ENCODE results near the gene C2orf15. TPM values are rescaled to one million over a fixed set of nuclear protein-coding genes. Genes with fewer than 3 reads are reported as not detected.

The C2orf15 gene
- total RNA-seq, 1 experiment from 2014 or later, result 0.93 TPM

DNA sequence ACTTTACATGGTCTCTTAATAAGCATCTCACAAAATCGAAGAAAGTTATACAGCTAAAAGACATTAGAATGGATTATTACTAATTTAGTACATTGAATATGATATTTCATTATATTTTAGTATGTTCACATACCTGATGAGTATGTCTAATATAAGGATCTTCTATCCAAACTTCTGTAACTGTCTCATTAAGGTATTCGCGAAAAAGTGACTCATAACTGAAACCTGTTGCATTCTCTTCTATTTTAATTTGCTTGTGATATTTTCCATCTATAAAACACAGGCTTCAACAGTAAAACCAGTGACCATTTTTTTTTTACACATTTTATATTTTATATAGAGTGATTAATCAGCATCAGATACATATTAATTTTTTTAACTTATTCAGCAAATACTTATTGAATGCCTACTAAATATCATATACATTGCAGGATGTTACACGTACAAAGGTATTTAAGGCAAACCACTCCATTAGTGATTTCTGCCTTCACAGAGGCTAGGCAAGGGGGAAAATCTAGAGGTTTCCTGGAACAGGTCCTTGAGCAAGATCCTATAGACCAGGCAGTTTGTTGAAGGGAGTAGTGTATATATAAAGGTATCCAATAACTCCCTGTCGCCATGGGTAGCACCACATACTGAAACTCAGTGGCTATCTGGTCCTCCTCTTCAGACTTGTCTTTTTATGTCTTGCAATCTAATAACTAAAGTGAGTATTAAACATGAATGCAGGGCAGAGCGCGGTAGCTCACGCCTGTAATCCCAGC lies 30.1 kb downstream of the C2orf15 start:
- intact Hi-C loops (cut with micrococcal nuclease), result no loop called here
- H3K4me3 Mint-ChIP-seq (ENCODE audit: unreplicated experiment), result no peak overlapping the region
- no peak for DNase-seq (ENCODE audit: unreplicated experiment)
- H3K27ac Mint-ChIP-seq (ENCODE audit: low read depth, unreplicated experiment), result no peak overlapping the region
- H3K27me3 Mint-ChIP-seq (ENCODE audit: insufficient read depth, unreplicated experiment), result no peaks in the 10 kb centered on the region
- no TSS peak for BruUV-seq (replicated peaks)
- H3K9me3 Mint-ChIP-seq (ENCODE audit: unreplicated experiment), result no peaks in the 10 kb centered on the region
- CTCF ChIA-PET, result interaction anchor here (0.8 to 1.3 kb wide), 2 partner anchors 9 to 85 kb away, joined by 3 to 4 read pairs; no protein-coding TSS in a partner anchor
- POLR2A ChIA-PET, result interaction anchor here (0.6 to 1.5 kb wide), 5 partner anchors 9 to 69 kb away, joined by 3 read pairs; no protein-coding TSS in a partner anchor
- TF ChIP-seq CTCF (IDR thresholded peaks at IDR 0.05; ENCODE audit: unreplicated experiment), result no peak
- H3K4me1 Mint-ChIP-seq (ENCODE audit: insufficient read depth, unreplicated experiment), result no peaks in the 10 kb centered on the region
- peaks cover 75% of the 10 kb centered on the region for H3K36me3 Mint-ChIP-seq (ENCODE audit: insufficient read depth, unreplicated experiment)

- TF ChIP-seq CTCF (IDR thresholded peaks at IDR 0.05; ENCODE audit: unreplicated experiment), result no peak
- Mint-ChIP-seq H3K4me1 (ENCODE audit: insufficient read depth, unreplicated experiment) (peaks cover 30% of the 10 kb centered on the region), H3K9me3 (ENCODE audit: unreplicated experiment) (no peaks in the 10 kb centered on the region), H3K27ac (ENCODE audit: low read depth, unreplicated experiment) (peak within 1 kb of the TSS; percentile 86), H3K4me3 (ENCODE audit: unreplicated experiment) (peak within 1 kb of the TSS; percentile 87), H3K27me3 (ENCODE audit: insufficient read depth, unreplicated experiment) (no peaks in the 10 kb centered on the region), H3K36me3 (ENCODE audit: insufficient read depth, unreplicated experiment) (peaks cover 17% of the 10 kb centered on the region)
- CTCF ChIA-PET, result interaction anchor here (0.6 to 1.6 kb wide), 8 partner anchors 9 to 503 kb away, joined by 3 to 11 read pairs (median 6); partner anchors contain the start of genes EIF5B and TXNDC9
- intact Hi-C loops (cut with micrococcal nuclease), result loop anchor here (1.0 to 2.0 kb wide), 3 partner anchors 26 to 309 kb away; partner anchors contain the start of genes LIPT1, REV1, TSGA10 and TXNDC9
- TSS peak; percentile 76 for BruUV-seq (replicated peaks)
- POLR2A ChIA-PET, result interaction anchor here (0.5 to 4.1 kb wide), 33 partner anchors 9 to 701 kb away, joined by 3 to 154 read pairs (median 3); partner anchors contain the start of genes C2orf15, EIF5B, LIPT1 and REV1
- DNase-seq (ENCODE audit: unreplicated experiment), result peak; percentile 96
Observed at GRCh38 chr2:99180755-99181623, 39.5 kb downstream of the C2orf15 start, which contains the start of the genes MITD1 and MRPL30. MITD1 (minus strand) TSS chr2:99181058; CDS start chr2:99180981, 77 bp downstream. MRPL30 (plus strand) TSS chr2:99181184; CDS start chr2:99186204, 5,020 bp downstream.

DNA sequence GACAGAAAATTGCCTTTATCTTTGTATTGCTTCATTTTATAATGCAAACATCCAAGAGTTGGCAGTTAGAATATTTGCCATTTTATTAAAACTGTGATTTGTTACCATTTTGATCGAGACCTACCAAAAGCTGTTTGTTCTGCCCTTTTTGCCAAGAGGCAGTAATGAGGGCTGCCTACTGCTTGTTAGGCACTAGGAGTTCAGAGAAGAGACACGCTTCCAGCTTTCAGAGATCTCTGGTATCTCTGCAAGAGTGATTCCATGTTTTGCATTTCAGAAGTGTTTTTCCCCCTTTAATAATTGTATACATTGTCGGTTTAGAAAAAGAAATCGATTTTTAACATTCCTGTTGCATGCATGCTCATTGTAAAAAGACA lies 40.1 kb downstream of the C2orf15 start:
- Mint-ChIP-seq H3K27ac (ENCODE audit: low read depth, unreplicated experiment) (peak overlapping the region; percentile 86), H3K9me3 (ENCODE audit: unreplicated experiment) (no peaks in the 10 kb centered on the region), H3K4me1 (ENCODE audit: insufficient read depth, unreplicated experiment) (peaks cover 30% of the 10 kb centered on the region), H3K4me3 (ENCODE audit: unreplicated experiment) (peak overlapping the region; percentile 87), H3K27me3 (ENCODE audit: insufficient read depth, unreplicated experiment) (no peaks in the 10 kb centered on the region), H3K36me3 (ENCODE audit: insufficient read depth, unreplicated experiment) (peaks cover 19% of the 10 kb centered on the region)
- POLR2A ChIA-PET, result interaction anchor here (0.5 to 4.1 kb wide), 17 partner anchors 8 to 572 kb away, joined by 3 to 154 read pairs (median 4); partner anchors contain the start of genes C2orf15, EIF5B, LIPT1 and TSGA10
- BruUV-seq (replicated peaks), result no TSS peak
- CTCF ChIA-PET, result interaction anchor here (0.6 kb wide), 2 partner anchors 21 to 97 kb away, joined by 3 read pairs; no protein-coding TSS in a partner anchor
- no peak for DNase-seq (ENCODE audit: unreplicated experiment)
- no peak for TF ChIP-seq CTCF (IDR thresholded peaks at IDR 0.05; ENCODE audit: unreplicated experiment)
- intact Hi-C loops (cut with micrococcal nuclease), result loop anchor here (1.0 to 2.0 kb wide), 3 partner anchors 27 to 309 kb away; partner anchors contain the start of genes LIPT1, REV1, TSGA10 and TXNDC9

Data from MCF 10A (cell line).